HG02798 (cell line): ENCODE results near the gene CSPG4.
"Not testable (repeated sequence)": the region's sequence is repeated elsewhere in the genome, so short reads cannot be mapped to it uniquely, and the experiment has no call there.

Experiments
- ATAC-seq: cut with Tn5 transposase; IDR thresholded peaks from one replicate; pipeline ENCODE4 v1.9.1; 2021; ENCODE audit warnings: mild to moderate bottlenecking; ENCODE audit not compliant: unreplicated experiment, poor library complexity

CSPG4 gene, protein sequence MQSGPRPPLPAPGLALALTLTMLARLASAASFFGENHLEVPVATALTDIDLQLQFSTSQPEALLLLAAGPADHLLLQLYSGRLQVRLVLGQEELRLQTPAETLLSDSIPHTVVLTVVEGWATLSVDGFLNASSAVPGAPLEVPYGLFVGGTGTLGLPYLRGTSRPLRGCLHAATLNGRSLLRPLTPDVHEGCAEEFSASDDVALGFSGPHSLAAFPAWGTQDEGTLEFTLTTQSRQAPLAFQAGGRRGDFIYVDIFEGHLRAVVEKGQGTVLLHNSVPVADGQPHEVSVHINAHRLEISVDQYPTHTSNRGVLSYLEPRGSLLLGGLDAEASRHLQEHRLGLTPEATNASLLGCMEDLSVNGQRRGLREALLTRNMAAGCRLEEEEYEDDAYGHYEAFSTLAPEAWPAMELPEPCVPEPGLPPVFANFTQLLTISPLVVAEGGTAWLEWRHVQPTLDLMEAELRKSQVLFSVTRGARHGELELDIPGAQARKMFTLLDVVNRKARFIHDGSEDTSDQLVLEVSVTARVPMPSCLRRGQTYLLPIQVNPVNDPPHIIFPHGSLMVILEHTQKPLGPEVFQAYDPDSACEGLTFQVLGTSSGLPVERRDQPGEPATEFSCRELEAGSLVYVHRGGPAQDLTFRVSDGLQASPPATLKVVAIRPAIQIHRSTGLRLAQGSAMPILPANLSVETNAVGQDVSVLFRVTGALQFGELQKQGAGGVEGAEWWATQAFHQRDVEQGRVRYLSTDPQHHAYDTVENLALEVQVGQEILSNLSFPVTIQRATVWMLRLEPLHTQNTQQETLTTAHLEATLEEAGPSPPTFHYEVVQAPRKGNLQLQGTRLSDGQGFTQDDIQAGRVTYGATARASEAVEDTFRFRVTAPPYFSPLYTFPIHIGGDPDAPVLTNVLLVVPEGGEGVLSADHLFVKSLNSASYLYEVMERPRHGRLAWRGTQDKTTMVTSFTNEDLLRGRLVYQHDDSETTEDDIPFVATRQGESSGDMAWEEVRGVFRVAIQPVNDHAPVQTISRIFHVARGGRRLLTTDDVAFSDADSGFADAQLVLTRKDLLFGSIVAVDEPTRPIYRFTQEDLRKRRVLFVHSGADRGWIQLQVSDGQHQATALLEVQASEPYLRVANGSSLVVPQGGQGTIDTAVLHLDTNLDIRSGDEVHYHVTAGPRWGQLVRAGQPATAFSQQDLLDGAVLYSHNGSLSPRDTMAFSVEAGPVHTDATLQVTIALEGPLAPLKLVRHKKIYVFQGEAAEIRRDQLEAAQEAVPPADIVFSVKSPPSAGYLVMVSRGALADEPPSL (N-terminal part only)

DNA sequence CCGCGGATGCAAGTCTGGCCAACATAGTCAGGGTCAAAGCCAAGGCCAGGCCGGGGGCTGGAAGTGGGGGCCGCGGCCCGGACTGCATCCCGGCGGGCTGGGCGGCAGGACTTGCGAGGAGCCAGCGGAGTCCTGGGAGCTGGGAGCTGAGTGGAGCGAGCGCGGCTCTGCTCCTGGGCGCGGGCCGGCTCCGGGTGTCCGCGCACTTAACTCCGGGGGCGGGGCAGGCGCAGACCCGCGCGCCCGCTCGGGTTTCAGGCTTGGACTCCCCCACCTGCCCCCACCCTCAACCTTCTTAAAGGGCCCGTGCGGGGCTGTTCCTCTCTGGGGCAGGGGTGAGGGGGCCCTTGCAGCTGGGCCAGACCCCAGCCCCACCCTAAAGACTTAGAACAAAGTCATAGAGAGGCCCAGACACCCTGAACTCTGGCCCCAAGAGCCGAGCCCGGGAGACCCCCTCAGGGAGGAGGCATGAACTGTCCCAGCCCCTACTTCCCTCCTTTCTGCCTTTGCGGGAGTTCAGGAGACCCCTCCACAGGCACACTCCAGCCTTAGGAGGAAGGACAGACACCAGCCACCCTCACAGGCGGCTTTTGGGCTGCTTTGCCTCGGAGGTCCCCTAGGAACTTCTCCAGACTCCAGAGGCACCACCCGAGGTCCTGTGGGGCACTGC is at the start of gene CSPG4:
TSS of gene CSPG4 (minus strand) at position 181 of the 670 bp plus-strand sequence. CDS start at position 88, 93 bp downstream.
- ATAC-seq: no peak

DNA sequence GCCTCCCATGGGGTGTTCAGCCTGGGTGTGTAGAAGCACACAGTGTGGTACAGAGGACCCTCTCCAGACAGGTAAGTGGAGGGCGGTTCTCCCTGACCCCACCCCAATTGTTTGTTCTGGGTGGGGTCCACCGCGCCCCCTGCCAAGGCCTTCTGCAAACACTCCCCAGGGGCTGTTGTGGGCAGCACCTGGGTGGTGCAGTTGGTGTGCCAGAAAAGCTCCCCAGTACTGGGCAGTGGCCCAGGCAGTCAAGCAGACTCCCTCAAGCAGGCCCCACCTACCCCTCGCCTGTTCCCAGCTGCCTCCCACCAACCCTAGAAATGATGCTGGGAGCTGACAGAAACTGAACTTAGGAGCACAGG is 49.7 kb upstream of the CSPG4 start:
- not testable (repeated sequence) for ATAC-seq

DNA sequence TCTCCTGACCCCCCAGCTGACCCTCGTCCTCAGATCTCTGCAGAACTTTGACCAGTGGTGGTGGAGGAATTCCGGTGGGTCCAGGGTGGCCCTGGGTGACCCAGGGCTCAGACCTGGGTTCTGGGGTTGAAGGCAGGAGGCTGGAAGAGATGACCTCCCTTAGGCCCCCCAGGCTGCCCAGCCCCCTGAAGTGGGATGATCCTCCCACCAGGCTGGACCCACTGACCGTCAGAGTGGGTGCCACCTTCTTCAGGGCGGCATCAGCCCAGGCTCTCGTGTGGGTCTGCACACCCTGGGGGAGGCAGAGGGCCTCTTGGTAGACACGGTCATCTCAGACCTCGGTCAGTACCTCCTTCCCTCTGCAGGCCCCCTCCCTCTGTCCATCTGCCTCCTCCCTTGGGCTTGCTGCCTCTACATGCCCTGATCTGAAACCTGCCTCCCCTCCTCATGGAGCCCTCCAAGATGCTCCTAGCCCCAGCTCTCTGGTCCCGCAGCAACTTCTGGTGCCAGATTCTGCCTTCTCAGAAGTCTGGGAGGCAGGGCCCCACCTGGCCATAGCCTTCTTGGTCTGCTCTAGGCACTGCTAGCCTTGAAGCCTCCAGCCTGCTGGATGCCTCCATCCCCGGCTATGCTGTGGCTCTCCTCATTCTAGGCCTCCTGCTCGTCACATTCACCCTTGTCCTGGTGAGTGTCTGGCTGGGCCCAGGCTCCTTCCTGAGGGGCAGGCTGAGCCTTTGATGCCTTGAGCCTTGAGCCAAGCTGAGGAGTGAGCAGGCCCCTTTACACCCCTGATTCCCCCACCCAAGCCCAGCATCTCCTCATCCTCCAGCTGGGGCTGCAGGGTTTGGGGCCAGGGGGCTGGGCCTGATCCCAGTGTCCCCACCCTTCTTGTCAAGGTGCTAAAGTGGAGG is 49.1 kb upstream of the CSPG4 start:
- ATAC-seq: no peak

DNA sequence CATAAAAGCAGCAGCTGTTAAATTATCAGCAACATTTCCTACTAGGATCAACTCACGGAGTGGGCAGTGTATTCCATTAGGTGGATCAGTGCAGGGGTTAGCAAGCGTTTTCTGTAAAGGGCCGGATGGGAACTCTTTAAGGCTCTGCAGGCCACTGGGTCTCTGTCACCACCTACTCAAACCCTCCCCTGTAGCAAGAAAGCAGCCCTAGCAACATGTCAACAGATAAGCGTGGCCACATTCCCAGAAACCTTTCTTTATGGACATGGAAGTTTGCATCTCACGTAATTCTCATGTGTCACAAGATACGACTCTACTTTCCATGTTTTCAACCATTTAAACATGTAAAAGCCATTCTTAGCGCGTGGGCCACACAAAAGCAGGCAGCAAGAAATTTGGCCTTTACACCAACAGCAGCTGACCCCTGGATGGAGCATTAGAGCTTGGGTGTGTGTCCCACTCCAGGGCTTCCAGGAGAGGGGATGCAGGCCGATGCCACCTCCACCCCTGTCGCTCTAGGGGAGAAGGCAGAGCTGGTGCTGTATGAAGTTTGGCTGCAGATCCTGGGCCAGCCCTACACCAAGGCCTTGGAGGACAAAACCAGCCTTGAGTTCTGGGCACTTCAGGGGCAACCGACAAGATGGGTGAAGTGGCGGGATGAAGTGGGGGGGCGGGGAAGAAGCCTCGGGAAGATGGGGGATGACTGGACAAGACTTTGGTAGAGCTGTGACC is 48.2 kb upstream of the CSPG4 start:
- ATAC-seq: no peak

DNA sequence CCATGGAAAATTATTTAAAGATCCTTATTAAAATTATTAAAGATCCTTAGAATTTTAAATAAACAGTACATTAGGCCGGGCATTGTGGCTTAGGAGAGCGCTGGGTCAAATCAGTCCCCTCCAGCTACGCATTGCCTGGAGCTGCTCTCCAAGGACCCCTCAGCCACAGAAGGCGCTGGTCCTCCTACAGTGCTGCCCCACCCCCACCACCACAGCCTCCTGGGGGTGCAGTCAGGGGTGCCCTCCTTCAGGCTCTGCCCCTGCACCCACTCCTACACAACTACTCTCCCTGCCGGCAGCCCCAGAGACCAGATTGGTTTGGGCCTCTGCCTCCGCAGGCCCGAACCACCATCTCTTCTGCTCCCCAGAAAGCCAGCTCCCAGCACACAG is 47.5 kb upstream of the CSPG4 start:
- ATAC-seq: not testable (repeated sequence)

DNA sequence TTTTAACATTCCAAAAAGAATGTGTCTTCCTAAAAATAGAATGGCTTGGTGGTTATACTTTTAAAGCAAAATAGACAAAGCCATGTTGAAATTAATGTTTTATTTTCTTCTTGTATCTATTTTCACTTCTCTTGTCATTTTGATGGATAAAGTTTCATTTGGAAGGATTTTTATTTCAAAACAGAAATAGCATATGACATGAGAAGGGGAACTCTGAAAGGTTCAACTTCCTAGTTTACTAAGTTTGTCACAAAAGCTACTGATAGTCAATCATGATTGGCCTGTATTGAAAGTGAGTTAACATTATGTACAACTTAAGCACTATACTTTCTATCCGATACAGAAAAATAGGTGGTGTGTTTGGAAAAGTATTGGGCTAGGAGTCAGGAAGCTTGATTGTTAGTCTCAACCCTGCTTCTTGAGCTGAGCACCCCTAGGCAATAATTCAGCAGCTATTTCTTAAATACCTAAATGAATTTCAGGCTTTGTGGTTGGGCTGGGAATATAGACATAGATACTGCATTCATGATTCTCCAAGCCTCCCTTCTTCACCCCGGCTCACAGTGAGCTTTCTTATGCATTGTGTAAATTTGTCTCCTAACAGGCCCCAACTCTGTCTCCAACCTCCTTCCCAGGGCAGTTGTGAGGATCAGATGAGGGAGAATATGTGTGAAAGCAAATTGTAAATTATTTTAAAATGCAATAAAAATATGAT is 46.9 kb upstream of the CSPG4 start:
- no peak for ATAC-seq

DNA sequence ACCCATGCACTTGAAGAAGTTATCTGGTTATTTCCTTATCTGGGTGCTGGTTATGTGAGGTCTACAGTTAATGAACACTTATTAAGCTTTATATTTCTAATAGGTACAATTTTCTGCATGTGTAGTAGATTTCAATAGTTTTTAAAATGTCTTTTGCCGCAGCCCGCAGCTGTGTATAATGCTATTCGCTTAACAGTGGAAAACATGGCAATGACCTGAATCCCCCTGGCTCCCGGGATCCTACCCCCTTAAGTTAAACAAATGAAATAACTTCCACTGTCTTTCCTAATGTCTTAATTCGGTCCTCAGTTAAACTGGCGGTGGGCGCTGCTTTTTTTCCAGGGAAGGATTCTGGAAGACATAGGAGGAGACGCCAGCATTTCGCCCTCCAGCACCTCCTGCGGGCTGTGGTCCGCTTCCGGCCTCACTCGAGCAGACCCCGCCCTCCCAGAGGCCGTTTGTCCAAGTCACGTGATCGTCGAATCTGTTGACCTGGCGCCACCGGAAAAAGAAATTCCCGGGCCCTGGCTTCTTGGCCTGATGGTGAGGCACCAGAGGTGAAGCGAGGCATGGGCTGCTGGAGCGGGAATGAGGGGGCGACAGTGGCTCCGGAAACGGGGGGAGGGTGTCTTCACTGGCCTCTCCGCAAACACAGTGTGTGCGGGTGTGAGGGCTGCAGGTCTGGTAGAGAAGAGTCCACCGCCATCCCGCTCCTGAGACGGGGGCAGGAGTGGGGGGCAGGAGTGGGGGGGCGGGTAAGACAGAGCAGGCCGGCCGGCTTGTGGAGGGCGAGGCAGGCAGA is 45.6 kb upstream of the CSPG4 start:
- peak; percentile 89 for ATAC-seq

DNA sequence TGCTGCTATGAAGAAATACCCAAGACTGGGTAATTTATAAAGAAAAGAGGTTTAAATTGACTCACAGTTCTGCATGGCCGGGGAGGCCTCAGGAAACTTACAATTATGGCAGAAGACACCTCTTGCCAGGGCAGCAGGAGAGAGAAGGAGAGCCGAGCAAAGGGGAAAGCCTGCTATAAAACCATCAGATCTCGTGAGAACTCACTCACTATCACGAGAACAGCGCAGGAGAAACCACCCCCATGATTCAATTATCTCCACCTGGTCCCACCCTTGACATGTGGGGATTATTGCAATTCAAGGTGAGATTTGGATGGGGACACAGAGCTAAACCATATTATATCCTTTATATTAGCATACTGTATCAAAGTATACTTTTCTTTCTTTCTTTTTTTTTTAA is 42.2 kb upstream of the CSPG4 start:
- not testable (repeated sequence) for ATAC-seq

DNA sequence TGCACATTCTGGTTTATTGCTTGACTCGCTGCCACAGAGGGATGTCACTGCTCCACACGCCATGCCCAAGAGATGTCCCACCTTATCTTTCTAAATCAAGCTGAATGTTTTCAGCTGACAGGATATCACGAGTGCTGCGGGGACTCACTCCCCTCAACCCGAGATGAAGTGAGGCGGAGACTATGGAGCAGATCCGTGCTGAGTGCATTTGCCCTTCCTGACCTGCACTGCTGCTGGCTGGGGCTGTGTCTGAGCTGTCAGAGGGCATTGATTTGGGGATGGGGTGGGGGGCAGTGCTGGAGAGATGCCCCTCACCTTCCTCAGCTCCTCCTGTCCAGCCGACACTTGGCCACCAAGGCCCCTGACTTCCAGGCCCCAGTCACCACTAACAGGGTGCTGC is 40.5 kb upstream of the CSPG4 start:
- ATAC-seq: no peak

DNA sequence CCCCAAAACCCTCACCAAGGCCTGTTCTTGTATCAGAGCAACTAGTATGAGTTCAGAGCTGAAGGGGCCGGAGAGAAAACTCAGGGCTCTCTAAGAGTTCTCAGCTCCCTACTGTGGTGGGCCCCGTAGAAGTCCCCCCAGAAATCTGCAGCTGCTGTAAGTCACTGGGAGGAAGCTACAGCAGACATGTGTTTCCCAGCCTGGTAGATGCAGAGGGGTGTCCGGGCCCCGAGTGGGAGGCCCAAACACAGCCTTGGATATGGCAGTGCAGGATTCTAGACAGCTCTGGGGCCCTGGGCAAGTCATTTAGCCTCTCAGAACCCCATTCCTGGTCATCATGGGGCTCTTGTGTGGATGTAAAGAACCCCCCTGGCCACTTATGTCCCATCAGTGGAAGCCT is 39.2 kb upstream of the CSPG4 start:
- ATAC-seq: no peak

DNA sequence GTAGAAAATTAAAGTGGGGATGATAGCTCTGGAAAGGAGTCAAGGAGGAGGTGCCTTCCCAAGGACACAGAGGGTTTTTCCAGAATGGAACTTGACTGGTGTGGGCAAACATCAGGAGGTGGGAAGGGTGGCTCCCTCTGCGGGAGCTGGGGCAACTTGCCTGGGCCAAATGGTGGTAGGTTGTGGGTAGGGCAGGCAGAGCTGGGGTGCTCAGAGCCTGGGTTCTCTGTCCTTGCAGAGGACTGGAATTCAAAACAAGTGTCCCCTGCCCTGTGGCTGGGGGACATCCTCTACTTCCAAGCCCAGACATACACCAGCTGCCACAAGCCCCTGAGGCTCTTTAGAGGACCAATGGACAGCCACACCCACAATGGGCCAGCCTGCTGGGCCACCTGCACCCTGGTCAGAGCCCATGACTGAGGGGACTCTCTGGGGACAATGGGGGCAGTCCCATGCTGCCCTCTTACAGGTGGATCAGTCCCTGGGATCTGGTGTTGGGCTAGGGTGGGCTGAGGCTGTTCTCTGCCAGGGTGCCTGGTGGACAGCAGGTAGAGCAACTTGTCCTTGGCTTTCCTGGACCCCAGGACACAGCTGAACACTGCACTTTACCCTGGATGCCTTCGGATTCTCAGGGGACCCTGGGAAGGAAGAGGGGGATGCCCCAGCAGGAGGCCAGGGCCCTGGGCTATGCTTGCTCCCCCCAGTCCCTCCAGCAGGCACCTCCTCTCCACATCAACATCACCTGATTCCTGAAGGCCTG is 38.6 kb upstream of the CSPG4 start:
- no peak for ATAC-seq

DNA sequence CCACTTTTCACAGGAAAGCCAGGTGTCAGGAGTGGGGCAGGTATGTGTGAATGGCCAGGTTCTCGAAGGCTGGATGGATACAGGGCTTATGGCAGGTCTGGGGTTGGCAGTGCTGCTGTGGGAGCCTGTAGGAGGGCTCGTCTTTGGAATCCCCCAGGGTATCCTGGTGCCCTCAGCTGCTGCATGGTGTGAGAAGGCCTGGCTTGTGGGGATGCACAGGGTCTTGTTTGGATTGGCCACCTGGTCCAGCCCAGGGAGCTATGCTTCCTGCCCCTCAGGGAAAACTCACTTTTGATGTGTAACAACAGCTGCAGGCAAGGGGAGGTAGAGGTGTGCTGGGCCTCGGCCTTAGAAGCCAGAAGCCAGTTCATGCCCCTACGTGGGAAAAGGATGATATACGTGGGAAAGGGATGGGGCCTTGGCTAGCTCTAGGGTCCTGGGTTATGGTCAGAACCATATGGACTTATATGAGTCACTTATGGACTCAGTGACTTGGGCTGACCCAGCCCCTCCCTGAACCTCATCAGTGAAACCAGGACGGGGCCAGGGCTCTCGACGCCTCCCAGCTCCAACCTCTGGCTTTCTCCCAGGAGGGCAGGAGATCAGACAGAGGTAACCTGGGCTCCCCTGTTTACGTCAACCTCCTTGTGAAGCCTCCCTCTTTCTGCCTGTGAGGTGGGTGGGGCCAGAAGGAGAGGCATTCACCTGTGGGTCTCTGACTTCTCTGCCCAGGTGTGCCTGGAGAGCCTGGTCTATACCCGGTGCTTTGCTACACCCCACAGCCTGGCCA is 37.8 kb upstream of the CSPG4 start:
- ATAC-seq: no peak

DNA sequence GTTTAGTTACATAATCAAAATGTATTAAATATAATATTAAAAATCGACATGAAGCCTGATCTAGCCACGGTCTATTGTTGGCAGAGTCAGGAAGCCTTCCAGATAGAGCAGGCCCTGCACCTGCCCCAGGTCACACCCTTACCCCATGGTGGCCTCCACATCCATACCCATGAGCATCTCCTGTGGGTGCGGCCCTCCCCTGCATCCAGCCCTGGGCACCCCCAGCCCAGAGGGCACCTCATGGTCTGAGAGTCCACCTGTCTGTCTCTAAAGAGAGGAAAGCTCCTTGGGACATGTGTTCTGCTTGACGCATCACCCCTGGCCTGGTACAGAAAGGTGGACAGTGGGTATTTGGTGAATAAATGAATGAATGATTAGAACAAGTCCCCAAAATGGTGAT is 37.2 kb upstream of the CSPG4 start:
- ATAC-seq: no peak

DNA sequence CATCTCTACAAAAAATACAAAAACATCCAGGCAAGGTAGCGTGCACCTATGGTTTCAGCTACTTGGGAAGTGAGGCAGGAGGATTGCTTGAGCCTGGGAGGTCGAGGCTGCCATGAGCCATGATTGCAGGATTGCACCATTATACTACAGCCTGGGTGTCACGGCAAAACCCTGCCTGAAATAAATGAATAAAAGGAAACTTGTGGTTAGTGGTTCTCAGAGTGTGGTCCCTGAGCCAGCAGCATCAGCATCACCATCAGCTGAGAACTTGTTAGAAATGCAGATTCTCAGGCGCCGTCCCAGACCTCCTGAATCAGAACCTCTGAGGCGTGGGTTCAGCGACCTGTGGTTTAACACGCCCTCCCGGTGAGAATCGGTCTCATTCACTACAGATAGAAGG is 36.2 kb upstream of the CSPG4 start:
- not testable (repeated sequence) for ATAC-seq

DNA sequence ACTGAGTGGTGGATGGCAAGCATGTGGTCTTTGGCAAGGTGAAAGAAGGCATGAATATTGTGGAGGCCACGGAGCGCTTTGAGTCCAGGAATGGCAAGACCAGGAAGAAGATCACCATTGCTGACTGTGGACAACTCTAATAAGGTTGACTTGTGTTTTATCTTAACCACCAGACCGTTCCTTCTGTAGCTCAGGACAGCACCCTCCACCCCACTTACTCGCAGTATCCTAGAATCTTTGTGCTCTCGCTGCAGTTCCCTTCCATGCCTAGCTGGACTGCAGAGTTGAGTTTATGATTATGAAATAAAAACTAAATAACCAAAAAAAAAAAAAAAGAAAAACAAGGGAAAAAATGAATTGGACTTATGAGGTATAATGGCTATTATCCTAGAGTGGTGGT is 34.5 kb upstream of the CSPG4 start:
- not testable (repeated sequence) for ATAC-seq

DNA sequence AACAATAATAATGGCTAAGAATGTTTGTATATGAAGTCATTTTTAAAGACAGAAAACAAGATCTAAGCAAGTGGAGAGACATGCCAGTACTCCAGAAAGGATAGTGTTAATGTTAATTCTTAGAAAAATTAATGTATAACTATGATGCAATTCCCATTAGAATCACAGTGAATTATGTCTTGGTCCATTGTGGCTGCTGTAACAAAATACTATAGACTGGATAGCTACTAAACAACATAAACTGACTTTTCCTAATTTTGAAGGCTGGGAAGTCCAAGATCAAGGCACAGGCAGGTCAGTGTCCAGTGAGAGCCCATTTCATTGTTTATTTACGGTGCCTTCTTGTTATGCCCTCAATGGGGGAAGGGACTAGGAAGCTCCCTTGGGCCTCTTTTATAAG is 32.7 kb upstream of the CSPG4 start:
- ATAC-seq: no peak
